Measurements from ENCODE around the gene SLC52A3.

The SLC52A3 gene

DNA sequence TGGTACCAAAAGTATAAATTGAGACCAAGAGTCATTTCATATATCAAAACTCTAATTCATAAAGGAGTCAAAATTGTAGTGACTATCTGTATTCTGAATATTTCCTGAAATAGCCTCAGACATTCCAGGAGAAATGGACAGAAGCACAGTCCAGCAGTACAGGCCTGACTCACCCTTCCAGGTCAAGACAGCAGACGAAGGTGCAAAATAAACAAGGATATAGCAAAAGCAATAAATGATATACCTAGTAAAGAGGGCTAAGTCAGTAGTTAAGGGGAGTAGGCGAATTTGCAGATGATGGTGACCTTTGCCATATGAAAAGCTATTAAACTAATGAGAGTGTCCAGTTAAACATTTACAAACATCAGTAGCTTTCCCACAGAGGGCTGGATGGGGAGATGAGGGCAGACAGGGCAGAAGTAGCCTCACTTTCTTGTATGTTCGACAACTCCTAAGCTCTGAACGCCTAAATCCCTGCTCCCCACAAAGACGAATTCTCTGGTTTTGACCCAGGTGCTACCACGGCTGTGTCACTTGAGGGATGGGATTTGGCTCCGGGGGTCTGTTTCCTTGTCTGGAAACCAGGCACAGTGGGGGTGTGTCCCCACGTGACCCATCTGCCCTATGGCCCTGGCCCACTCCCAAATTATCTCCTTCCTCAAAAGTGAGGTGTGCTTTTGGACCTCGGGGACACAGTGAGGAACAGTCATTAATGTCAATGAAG, 3.6 kb upstream of the SLC52A3 start:
- Histone ChIP-seq H2BK15ac (ENCODE audit: low read length) (no peak overlapping the region), H3K27ac (replicated peaks; ENCODE audit: low read length) (no peak overlapping the region), H3K4me1 (ENCODE audit: control insufficient read depth in 2 of 2, insufficient read depth in 1 of 2, low read depth in 1 of 2, low read length in 2 of 2) (peaks cover 0 to 3% of the 10 kb centered on the region in 2 donors), H3K18ac (ENCODE audit: low read length) (no peak overlapping the region), H3K79me1 (ENCODE audit: low read depth, low read length) (no peaks in the 10 kb centered on the region), H3K4me3 (ENCODE audit: low read length in 2 of 2) (no peak overlapping the region), H2AK5ac (ENCODE audit: low read depth, low read length) (no peak overlapping the region), H3K14ac (ENCODE audit: low read length) (no peak overlapping the region), H2BK120ac (ENCODE audit: low read depth, low read length) (no peak overlapping the region), H4K91ac (ENCODE audit: low read depth, low read length, poor library complexity) (no peak overlapping the region), H3K9me3 (replicated peaks in 1 of 2; ENCODE audit: control insufficient read depth in 2 of 2, insufficient read depth in 1 of 2, low read depth in 1 of 2, low read length in 2 of 2) (no peaks in the 10 kb centered on the region), H3K27me3 (ENCODE audit: control insufficient read depth in 3 of 3, insufficient read depth in 3 of 3, low read depth in 1 of 3, low read length in 3 of 3) (peaks cover 0 to 23% (median 0%) of the 10 kb centered on the region in 3 experiments), H2BK12ac (ENCODE audit: low read length) (no peak overlapping the region), H3K23ac (ENCODE audit: low read depth, low read length, poor library complexity) (no peak overlapping the region), H2BK5ac (ENCODE audit: low read length) (no peak overlapping the region), H3K36me3 (replicated peaks in 1 of 2; ENCODE audit: control insufficient read depth in 2 of 2, insufficient read depth in 2 of 2, low read length in 2 of 2) (no peaks in the 10 kb centered on the region), H4K8ac (ENCODE audit: low read depth, low read length) (no peak overlapping the region), H3K9ac (ENCODE audit: low read depth, low read length, poor library complexity) (no peak overlapping the region), H3K4ac (ENCODE audit: low read length) (no peak overlapping the region), H2AFZ (ENCODE audit: low read length) (no peak overlapping the region), H3K4me2 (ENCODE audit: insufficient read depth, low read length, poor library complexity, severe bottlenecking) (no peak overlapping the region)
- WGBS, 2 donors (ENCODE audit: extremely low coverage in 2 of 2, insufficient read length in 2 of 2, insufficient replicate concordance in 1 of 2) = no CpG with 5 or more reads among the region's 9 CpGs
- no peak for DNase-seq (ENCODE audit: low spot score)

GRCh38 chr20:770691-771090, 2.4 kb upstream of the SLC52A3 start:
- no CpG with 5 or more reads among the region's 2 CpGs for WGBS, 2 donors (ENCODE audit: extremely low coverage in 2 of 2, insufficient read length in 2 of 2, insufficient replicate concordance in 1 of 2)
- H2BK120ac ChIP-seq (ENCODE audit: low read depth, low read length) = no peak overlapping the region

GRCh38 chr20:766906-767305, 1.4 kb downstream of the SLC52A3 start:
- no peak overlapping the region for H4K91ac ChIP-seq (ENCODE audit: low read depth, low read length, poor library complexity)
- no peak overlapping the region for H3K4ac ChIP-seq (ENCODE audit: low read length)
- H3K23ac ChIP-seq (ENCODE audit: low read depth, low read length, poor library complexity) = no peak overlapping the region
- H3K36me3 ChIP-seq (replicated peaks in 1 of 2; ENCODE audit: control insufficient read depth in 2 of 2, insufficient read depth in 2 of 2, low read length in 2 of 2) = no peaks in the 10 kb centered on the region
- no peak overlapping the region for H2BK120ac ChIP-seq (ENCODE audit: low read depth, low read length)
- H2AK5ac ChIP-seq (ENCODE audit: low read depth, low read length) = no peak overlapping the region
- H2AFZ ChIP-seq (ENCODE audit: low read length) = no peak overlapping the region
- H3K9me3 ChIP-seq (replicated peaks in 1 of 2; ENCODE audit: control insufficient read depth in 2 of 2, insufficient read depth in 1 of 2, low read depth in 1 of 2, low read length in 2 of 2) = no peaks in the 10 kb centered on the region
- no peak overlapping the region for H3K14ac ChIP-seq (ENCODE audit: low read length)
- H2BK5ac ChIP-seq (ENCODE audit: low read length) = no peak overlapping the region
- no peaks in the 10 kb centered on the region for H3K4me1 ChIP-seq (ENCODE audit: control insufficient read depth in 2 of 2, insufficient read depth in 1 of 2, low read depth in 1 of 2, low read length in 2 of 2)
- no peak overlapping the region for H3K27ac ChIP-seq (replicated peaks; ENCODE audit: low read length)
- H3K18ac ChIP-seq (ENCODE audit: low read length) = no peak overlapping the region
- no peak overlapping the region for H3K4me3 ChIP-seq (ENCODE audit: low read length in 2 of 2)
- no CpG with 5 or more reads among the region's 1 CpG for WGBS, 2 donors (ENCODE audit: extremely low coverage in 2 of 2, insufficient read length in 2 of 2, insufficient replicate concordance in 1 of 2)
- DNase-seq (ENCODE audit: low spot score) = no peak
- H2BK12ac ChIP-seq (ENCODE audit: low read length) = no peak overlapping the region
- no peak overlapping the region for H3K9ac ChIP-seq (ENCODE audit: low read depth, low read length, poor library complexity)
- H3K79me1 ChIP-seq (ENCODE audit: low read depth, low read length) = no peaks in the 10 kb centered on the region
- H2BK15ac ChIP-seq (ENCODE audit: low read length) = no peak overlapping the region
- no peak overlapping the region for H4K8ac ChIP-seq (ENCODE audit: low read depth, low read length)
- H3K4me2 ChIP-seq (ENCODE audit: insufficient read depth, low read length, poor library complexity, severe bottlenecking) = no peak overlapping the region
- peaks cover 0 to 4% (median 0%) of the 10 kb centered on the region in 3 experiments for H3K27me3 ChIP-seq (ENCODE audit: control insufficient read depth in 3 of 3, insufficient read depth in 3 of 3, low read depth in 1 of 3, low read length in 3 of 3)

More at GRCh38 chr20:770691-771090, 2.4 kb upstream of the SLC52A3 start:
- H3K4me2 ChIP-seq (ENCODE audit: insufficient read depth, low read length, poor library complexity, severe bottlenecking) = no peak overlapping the region
- H3K4me3 ChIP-seq (ENCODE audit: low read length in 2 of 2) = no peak overlapping the region
- no peak for DNase-seq (ENCODE audit: low spot score)
- H3K4ac ChIP-seq (ENCODE audit: low read length) = no peak overlapping the region
- no peak overlapping the region for H4K91ac ChIP-seq (ENCODE audit: low read depth, low read length, poor library complexity)
- H3K4me1 ChIP-seq (ENCODE audit: control insufficient read depth in 2 of 2, insufficient read depth in 1 of 2, low read depth in 1 of 2, low read length in 2 of 2) = peaks cover 0 to 2% of the 10 kb centered on the region in 2 donors
- H3K9ac ChIP-seq (ENCODE audit: low read depth, low read length, poor library complexity) = no peak overlapping the region
- no peaks in the 10 kb centered on the region for H3K36me3 ChIP-seq (replicated peaks in 1 of 2; ENCODE audit: control insufficient read depth in 2 of 2, insufficient read depth in 2 of 2, low read length in 2 of 2)
- no peak overlapping the region for H3K14ac ChIP-seq (ENCODE audit: low read length)
- H2BK12ac ChIP-seq (ENCODE audit: low read length) = no peak overlapping the region
- no peak overlapping the region for H2BK5ac ChIP-seq (ENCODE audit: low read length)
- no peak overlapping the region for H3K23ac ChIP-seq (ENCODE audit: low read depth, low read length, poor library complexity)
- no peak overlapping the region for H2BK15ac ChIP-seq (ENCODE audit: low read length)
- no peak overlapping the region for H2AFZ ChIP-seq (ENCODE audit: low read length)
- H3K18ac ChIP-seq (ENCODE audit: low read length) = no peak overlapping the region
- H4K8ac ChIP-seq (ENCODE audit: low read depth, low read length) = no peak overlapping the region
- no peak overlapping the region for H3K27ac ChIP-seq (replicated peaks; ENCODE audit: low read length)
- H2AK5ac ChIP-seq (ENCODE audit: low read depth, low read length) = no peak overlapping the region
- no peaks in the 10 kb centered on the region for H3K9me3 ChIP-seq (replicated peaks in 1 of 2; ENCODE audit: control insufficient read depth in 2 of 2, insufficient read depth in 1 of 2, low read depth in 1 of 2, low read length in 2 of 2)
- H3K27me3 ChIP-seq (ENCODE audit: control insufficient read depth in 3 of 3, insufficient read depth in 3 of 3, low read depth in 1 of 3, low read length in 3 of 3) = peaks cover 0 to 15% (median 0%) of the 10 kb centered on the region in 3 experiments
- no peaks in the 10 kb centered on the region for H3K79me1 ChIP-seq (ENCODE audit: low read depth, low read length)

- DNase-seq (ENCODE audit: low spot score) = no peak
- Histone ChIP-seq H2BK15ac (ENCODE audit: low read length) (no peak overlapping the region), H3K27ac (replicated peaks; ENCODE audit: low read length) (no peak overlapping the region), H3K9me3 (replicated peaks in 1 of 2; ENCODE audit: control insufficient read depth in 2 of 2, insufficient read depth in 1 of 2, low read depth in 1 of 2, low read length in 2 of 2) (no peaks in the 10 kb centered on the region), H3K4ac (ENCODE audit: low read length) (no peak overlapping the region), H3K4me1 (ENCODE audit: control insufficient read depth in 2 of 2, insufficient read depth in 1 of 2, low read depth in 1 of 2, low read length in 2 of 2) (peaks cover 0 to 1% of the 10 kb centered on the region in 2 donors), H2AFZ (ENCODE audit: low read length) (no peak overlapping the region), H3K27me3 (ENCODE audit: control insufficient read depth in 3 of 3, insufficient read depth in 3 of 3, low read depth in 1 of 3, low read length in 3 of 3) (peaks cover 0 to 15% (median 8%) of the 10 kb centered on the region in 3 experiments), H3K18ac (ENCODE audit: low read length) (no peak overlapping the region), H4K8ac (ENCODE audit: low read depth, low read length) (no peak overlapping the region), H3K9ac (ENCODE audit: low read depth, low read length, poor library complexity) (no peak overlapping the region), H3K4me3 (ENCODE audit: low read length in 2 of 2) (no peak overlapping the region), H3K23ac (ENCODE audit: low read depth, low read length, poor library complexity) (no peak overlapping the region), H3K14ac (ENCODE audit: low read length) (no peak overlapping the region), H2BK12ac (ENCODE audit: low read length) (no peak overlapping the region), H3K4me2 (ENCODE audit: insufficient read depth, low read length, poor library complexity, severe bottlenecking) (no peak overlapping the region), H2BK120ac (ENCODE audit: low read depth, low read length) (no peak overlapping the region), H2AK5ac (ENCODE audit: low read depth, low read length) (no peak overlapping the region), H4K91ac (ENCODE audit: low read depth, low read length, poor library complexity) (no peak overlapping the region), H3K79me1 (ENCODE audit: low read depth, low read length) (no peaks in the 10 kb centered on the region), H3K36me3 (replicated peaks in 1 of 2; ENCODE audit: control insufficient read depth in 2 of 2, insufficient read depth in 2 of 2, low read length in 2 of 2) (no peaks in the 10 kb centered on the region), H2BK5ac (ENCODE audit: low read length) (no peak overlapping the region)
- no CpG with 5 or more reads among the region's 3 CpGs for WGBS, 2 donors (ENCODE audit: extremely low coverage in 2 of 2, insufficient read length in 2 of 2, insufficient replicate concordance in 1 of 2)
Observed at GRCh38 chr20:764255-764654, 4.0 kb downstream of the SLC52A3 start.
